ENCODE results near the gene PKD2L2. TPM values are rescaled to one million over a fixed set of nuclear protein-coding genes. Genes with fewer than 3 reads are reported as not detected.
"Not testable (repeated sequence)": the region's sequence is repeated elsewhere in the genome, so short reads cannot be mapped to it uniquely, and the experiment has no call there.

Gene PKD2L2
- total RNA-seq, 1 donor: under 0.01 TPM

- no peak for DNase-seq (ENCODE audit: low read depth in 2 of 3, low spot score in 2 of 3)
Measured at GRCh38 chr5:137887831-137888230, 1.4 kb upstream of the PKD2L2 start.

DNA sequence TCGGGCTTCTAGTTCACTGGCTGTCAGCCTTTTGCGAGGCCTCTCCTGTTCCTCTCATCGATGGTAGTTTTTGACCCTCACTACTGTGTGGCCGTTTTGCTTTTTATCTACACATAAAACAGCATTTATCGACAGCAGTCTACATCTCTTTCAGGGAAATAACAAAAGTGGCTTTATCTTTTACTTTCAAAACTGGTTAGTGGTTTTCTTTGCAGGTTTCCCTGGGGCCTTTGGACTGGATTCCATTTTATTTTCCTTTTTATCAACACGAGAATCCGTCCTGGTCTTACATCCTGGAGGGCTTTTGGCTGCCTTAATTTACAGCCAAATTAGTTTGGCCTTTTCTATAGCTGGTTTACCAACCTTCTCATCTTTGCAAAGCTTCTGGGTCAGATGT lies 793 bp upstream of the PKD2L2 start:
- peak in 1 of 3 donors; percentile 29 for DNase-seq (ENCODE audit: low read depth in 2 of 3, low spot score in 2 of 3)

- no peak for DNase-seq (ENCODE audit: low read depth in 2 of 3, low spot score in 2 of 3)
Measured at GRCh38 chr5:137890845-137891244, 1.6 kb downstream of the PKD2L2 start.

DNA sequence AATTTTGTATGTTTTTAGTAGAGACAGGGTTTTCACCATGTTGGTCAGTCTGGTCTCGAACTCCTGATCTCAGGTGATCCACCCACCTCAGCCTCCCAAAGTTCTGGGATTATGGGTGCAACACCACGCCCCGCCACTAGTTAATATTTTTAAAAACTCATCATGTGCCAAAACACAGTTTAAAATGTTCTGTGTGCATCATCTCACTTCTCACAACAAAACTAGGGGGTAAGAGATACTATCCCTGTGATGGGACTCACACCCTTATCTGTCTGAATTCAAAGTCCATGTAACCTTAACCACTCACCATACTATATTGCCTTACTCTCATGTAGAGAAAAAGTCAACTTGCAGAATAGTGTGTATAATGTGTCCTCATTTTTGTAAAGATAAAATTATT lies 2.6 kb downstream of the PKD2L2 start:
- peak in 1 of 3 donors; percentile 16 for DNase-seq (ENCODE audit: low read depth in 2 of 3, low spot score in 2 of 3)

- DNase-seq (ENCODE audit: low read depth in 2 of 3, low spot score in 2 of 3): no peak
Measured at GRCh38 chr5:137894586-137894985, 5.3 kb downstream of the PKD2L2 start.

- DNase-seq (ENCODE audit: low read depth in 2 of 3, low spot score in 2 of 3): no peak
Measured at GRCh38 chr5:137896560-137896959, 7.3 kb downstream of the PKD2L2 start.

GRCh38 chr5:137899493-137899892 lies 10.2 kb downstream of the PKD2L2 start:
- no peak for DNase-seq (ENCODE audit: low read depth in 2 of 3, low spot score in 2 of 3)

- peak in 1 of 3 donors; percentile 66 for DNase-seq (ENCODE audit: low read depth in 2 of 3, low spot score in 2 of 3)
Measured at GRCh38 chr5:137901011-137901817, 12.0 kb downstream of the PKD2L2 start.

- DNase-seq (ENCODE audit: low read depth in 2 of 3, low spot score in 2 of 3): no peak
Measured at GRCh38 chr5:137902408-137903133, 13.3 kb downstream of the PKD2L2 start.

DNA sequence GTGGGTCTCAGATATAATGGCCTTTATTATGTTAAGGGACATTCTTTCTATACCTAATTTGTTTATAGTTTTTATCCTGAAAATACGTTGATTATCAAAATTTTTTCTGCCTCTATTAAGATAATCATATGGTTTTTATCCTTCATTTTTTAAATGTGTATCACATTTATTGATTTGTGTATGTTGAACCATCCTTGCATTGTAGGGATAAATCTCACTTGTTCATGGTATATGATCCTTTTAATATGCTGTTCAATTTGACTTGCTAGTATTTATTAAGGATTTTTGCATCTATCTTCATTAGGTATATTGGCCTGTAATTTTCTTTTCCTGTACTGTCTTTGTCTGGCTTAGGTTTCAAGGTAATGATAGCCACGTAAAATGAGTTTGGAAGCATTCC lies 25.5 kb downstream of the PKD2L2 start:
- DNase-seq (ENCODE audit: low read depth in 2 of 3, low spot score in 2 of 3): no peak

- no peak for DNase-seq (ENCODE audit: low read depth in 2 of 3, low spot score in 2 of 3)
Measured at GRCh38 chr5:137916923-137917322, 27.7 kb downstream of the PKD2L2 start.

- DNase-seq (ENCODE audit: low read depth in 2 of 3, low spot score in 2 of 3): no peak
Measured at GRCh38 chr5:137921931-137922330, 32.7 kb downstream of the PKD2L2 start.

GRCh38 chr5:137923856-137924255 lies 34.6 kb downstream of the PKD2L2 start:
- DNase-seq (ENCODE audit: low read depth in 2 of 3, low spot score in 2 of 3): no peak

GRCh38 chr5:137932800-137933199 lies 43.5 kb downstream of the PKD2L2 start:
- DNase-seq (ENCODE audit: low read depth in 2 of 3, low spot score in 2 of 3): no peak

DNA sequence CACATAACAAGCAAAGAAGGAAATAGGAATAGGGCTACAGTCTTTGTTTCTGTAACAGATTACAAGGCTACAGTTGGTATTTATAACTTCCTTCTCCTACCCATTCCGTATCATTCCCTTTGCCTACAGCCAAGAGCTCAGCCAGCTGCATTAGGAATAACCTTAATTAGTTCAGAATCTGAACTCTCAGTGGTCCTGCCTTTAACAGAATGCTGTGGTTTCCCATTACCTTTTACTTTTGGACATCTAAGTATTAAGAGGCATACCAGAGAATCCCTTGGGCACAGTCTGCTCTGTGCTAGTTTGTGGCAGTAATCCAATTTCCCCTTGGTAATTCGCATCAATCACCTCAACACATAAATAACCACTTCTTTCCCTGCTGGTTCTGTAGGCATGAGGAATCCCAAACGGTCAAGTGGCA lies 44.2 kb downstream of the PKD2L2 start:
- no peak for DNase-seq (ENCODE audit: low read depth in 2 of 3, low spot score in 2 of 3)

DNA sequence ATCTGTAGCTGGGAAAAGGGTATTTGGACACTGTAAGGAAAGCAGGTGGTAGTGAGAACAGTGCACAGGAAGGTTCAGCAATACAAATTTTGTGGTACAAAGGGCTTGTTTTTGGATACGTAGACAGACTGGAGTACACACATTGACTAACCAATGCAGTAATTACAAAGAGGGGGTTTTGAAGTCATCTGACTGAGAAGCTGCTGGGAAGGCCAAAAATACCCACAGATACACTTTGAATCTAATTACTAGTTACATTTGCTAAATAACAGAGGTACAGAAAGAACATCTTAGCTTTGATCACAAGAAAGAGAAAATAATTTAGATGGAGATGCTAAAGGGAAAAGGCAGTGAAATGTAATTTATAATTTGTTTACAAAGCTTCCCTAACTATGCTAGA lies 45.9 kb downstream of the PKD2L2 start:
- no peak for DNase-seq (ENCODE audit: low read depth in 2 of 3, low spot score in 2 of 3)

GRCh38 chr5:137935694-137936093 lies 46.4 kb downstream of the PKD2L2 start:
- no peak for DNase-seq (ENCODE audit: low read depth in 2 of 3, low spot score in 2 of 3)

- no peak for DNase-seq (ENCODE audit: low read depth in 2 of 3, low spot score in 2 of 3)
Measured at GRCh38 chr5:137937994-137938750, 48.9 kb downstream of the PKD2L2 start.

GRCh38 chr5:137938751-137939143 lies 49.5 kb downstream of the PKD2L2 start:
- no peak for DNase-seq (ENCODE audit: low read depth in 2 of 3, low spot score in 2 of 3)

DNA sequence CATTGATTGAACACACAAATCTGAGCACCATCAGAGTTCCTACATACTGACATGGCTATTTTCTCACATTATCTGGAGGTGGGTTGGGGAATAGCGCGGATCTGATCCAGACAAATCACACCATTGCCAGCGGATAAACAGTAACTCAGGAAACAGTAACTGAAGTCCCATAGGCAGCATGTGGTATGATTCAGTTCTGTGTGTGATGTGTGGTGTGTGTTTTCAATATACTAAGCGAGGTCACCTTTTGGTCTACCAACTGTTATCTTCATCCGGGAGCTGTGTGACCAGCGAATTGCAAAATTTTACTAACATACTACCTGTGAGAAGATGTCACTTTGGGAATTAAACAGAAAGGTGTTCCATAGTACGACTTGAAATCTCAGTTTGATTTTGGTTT lies 50.1 kb downstream of the PKD2L2 start:
- DNase-seq (ENCODE audit: low read depth in 2 of 3, low spot score in 2 of 3): no peak

GRCh38 chr5:137944280-137944679 lies 55.0 kb downstream of the PKD2L2 start:
- not testable (repeated sequence) for DNase-seq (ENCODE audit: low read depth in 2 of 3, low spot score in 2 of 3)

Data from hematopoietic multipotent progenitor cell (in vitro differentiated cells).